ENCODE data around the gene RNF8. TPM values are rescaled to one million over a fixed set of nuclear protein-coding genes. Genes with fewer than 3 reads are reported as not detected.

Gene RNF8
- total RNA-seq, 1 experiment from 2014 or later = 35.9 TPM

DNA sequence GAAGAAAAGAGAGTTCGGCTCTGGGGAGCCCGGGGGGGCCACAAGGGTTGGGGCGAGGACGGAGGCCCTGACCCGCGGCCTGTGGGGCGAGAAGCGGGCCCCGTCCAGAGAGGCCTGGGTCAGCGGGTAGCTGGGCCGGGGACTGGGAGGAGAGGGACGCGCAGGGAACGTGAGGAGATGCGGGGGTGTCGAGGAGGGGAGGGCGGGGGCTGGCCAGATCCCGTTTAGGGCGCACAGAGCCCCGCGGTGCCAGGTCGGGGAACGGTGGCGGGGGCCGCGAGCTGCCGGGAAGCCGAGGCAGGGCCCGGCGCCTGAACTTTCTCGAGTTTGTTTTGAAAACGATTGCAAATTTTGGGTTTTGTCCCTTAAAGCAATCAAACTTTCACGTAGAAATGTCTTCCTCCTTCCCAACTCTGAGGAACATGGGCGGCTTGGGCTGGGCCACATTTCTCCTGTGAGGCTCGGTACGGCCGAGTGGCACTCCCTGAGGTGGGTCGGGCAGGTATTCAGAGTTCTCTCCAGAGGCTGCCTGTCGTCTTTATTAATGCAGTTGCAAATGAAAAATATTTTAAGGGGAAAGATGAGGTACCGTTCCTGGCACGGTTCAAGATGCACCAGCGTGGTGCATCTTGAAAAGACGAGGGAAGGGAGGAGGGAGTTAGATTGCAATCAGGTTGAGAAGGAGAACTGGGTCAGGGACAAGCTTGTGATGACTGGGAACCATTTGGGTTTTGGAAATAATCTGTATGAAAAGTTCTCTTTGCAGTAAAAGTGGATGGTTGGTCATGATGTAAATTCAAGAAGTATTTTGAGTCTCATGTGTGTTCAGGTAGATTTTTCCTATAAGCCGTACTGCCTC lies 972 bp downstream of the RNF8 start:
- CTCF ChIA-PET = interaction anchor here (0.6 to 3.5 kb wide), 4 partner anchors 23 to 179 kb away, joined by 3 to 11 read pairs (median 4); no protein-coding TSS in a partner anchor

DNA sequence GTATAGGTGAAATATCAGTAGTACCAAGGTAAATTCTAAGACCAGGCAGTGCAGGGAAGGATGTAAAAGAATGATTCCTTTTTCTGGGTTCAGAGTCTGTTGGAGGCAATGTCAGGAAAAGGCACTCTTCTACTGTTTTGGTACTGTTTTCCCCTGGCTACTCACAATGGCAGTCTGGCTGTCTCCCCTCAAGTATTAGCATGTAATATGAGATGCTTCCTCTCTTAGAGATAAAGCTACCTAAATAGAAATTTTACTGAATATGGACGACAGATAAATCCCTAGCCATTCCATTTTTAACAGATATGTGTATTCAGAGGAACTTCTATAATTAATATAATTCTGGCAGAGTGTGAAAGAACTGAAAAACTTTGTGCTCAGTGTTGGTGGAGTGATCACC lies 3.5 kb downstream of the RNF8 start:
- CTCF ChIA-PET = interaction anchor here (1.0 kb wide), 1 partner anchor 43 kb away, joined by 3 read pairs; no protein-coding TSS in a partner anchor

More for the DNA sequence above, 972 bp downstream of the RNF8 start:
- peak overlapping the region; percentile 80 for H3K4me3 Mint-ChIP-seq
- peaks cover 34% of the 10 kb centered on the region for H3K4me1 Mint-ChIP-seq
- POLR2A ChIA-PET = interaction anchor here (0.6 kb wide), 2 partner anchors 126 to 226 kb away, joined by 4 read pairs; no protein-coding TSS in a partner anchor
- no peaks in the 10 kb centered on the region for H3K9me3 Mint-ChIP-seq
- peak; percentile 15 for ATAC-seq
- no peak for TF ChIP-seq NFYB (CRISPR knock-in tag; conservative IDR thresholded peaks at IDR 0.05; ENCODE audit: low read depth)
- 0 out of 2 replicates have a peak, but pooled peaks have one; percentile 17 for TF ChIP-seq GABPB1 (CRISPR knock-in tag; IDR thresholded peaks at IDR 0.05)
- peaks cover 19% of the 10 kb centered on the region for H3K27me3 Mint-ChIP-seq (ENCODE audit: low read depth)
- peak overlapping the region; percentile 24; the same call in 1 of the 2 replicates for H3K27ac Mint-ChIP-seq
- H3K36me3 Mint-ChIP-seq = no peaks in the 10 kb centered on the region; the same call in 1 of the 2 replicates
- peak; percentile 30 for DNase-seq (ENCODE audit: low spot score)

DNA sequence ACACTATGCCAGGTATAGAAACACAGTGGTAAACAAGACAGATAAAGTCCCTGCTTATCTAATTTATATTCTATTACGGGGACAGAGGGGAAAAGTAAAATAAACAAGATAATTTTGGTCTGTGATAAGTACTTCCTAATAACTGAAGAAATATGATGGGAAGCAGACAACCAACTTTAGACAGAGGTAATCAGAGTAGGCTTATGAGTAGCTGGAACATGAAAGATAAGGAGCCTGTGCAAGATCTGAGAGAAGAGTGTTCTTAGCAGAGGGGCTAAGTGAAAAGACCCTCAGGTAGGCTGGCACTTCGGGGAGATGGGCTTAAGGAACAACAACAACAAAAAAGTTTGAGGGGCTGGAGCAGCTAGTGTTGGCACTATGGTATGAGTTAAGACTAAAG lies 4.1 kb downstream of the RNF8 start:
- peaks cover 4% of the 10 kb centered on the region for H3K36me3 Mint-ChIP-seq
- no peak overlapping the region for H3K4me3 Mint-ChIP-seq
- TF ChIP-seq TEAD1 (CRISPR knock-in tag; IDR thresholded peaks at IDR 0.05) (no peak), GRHL2 (CRISPR knock-in tag; IDR thresholded peaks at IDR 0.05; ENCODE audit: insufficient replicate concordance, severe bottlenecking) (no peak)
- TF ChIP-seq, protein P1, sequence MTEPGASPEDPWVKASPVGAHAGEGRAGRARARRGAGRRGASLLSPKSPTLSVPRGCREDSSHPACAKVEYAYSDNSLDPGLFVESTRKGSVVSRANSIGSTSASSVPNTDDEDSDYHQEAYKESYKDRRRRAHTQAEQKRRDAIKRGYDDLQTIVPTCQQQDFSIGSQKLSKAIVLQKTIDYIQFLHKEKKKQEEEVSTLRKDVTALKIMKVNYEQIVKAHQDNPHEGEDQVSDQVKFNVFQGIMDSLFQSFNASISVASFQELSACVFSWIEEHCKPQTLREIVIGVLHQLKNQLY (CRISPR knock-in tag; IDR thresholded peaks at IDR 0.05) = no peak
- CTCF ChIA-PET = interaction anchor here (1.0 kb wide), 1 partner anchor 43 kb away, joined by 3 read pairs; no protein-coding TSS in a partner anchor
- H3K9me3 Mint-ChIP-seq = no peaks in the 10 kb centered on the region
- POLR2A ChIA-PET = no interaction called here
- DNase-seq (ENCODE audit: low spot score) (no peak), ATAC-seq (no peak)
- H3K27ac Mint-ChIP-seq = peak overlapping the region; percentile 7; the same call in 1 of the 2 replicates
- peaks cover 34% of the 10 kb centered on the region for H3K4me1 Mint-ChIP-seq
- peaks cover 8% of the 10 kb centered on the region for H3K27me3 Mint-ChIP-seq (ENCODE audit: low read depth)

More for the DNA sequence above, 3.5 kb downstream of the RNF8 start:
- Mint-ChIP-seq H3K36me3 (peaks cover 4% of the 10 kb centered on the region), H3K4me3 (peak overlapping the region; percentile 3; the same call in 1 of the 2 replicates), H3K9me3 (no peaks in the 10 kb centered on the region), H3K27ac (peak overlapping the region; percentile 59), H3K27me3 (ENCODE audit: low read depth) (peaks cover 12% of the 10 kb centered on the region), H3K4me1 (peaks cover 34% of the 10 kb centered on the region)
- no peak for TF ChIP-seq MXD4 (CRISPR knock-in tag; IDR thresholded peaks at IDR 0.05; ENCODE audit: borderline replicate concordance)
- TF ChIP-seq USF1 (CRISPR knock-in tag; IDR thresholded peaks at IDR 0.05) = no peak
- no peak for TF ChIP-seq ELF4 (CRISPR knock-in tag; IDR thresholded peaks at IDR 0.05; ENCODE audit: low read depth)
- no peak for TF ChIP-seq CREB1 (CRISPR knock-in tag; IDR thresholded peaks at IDR 0.05)
- TF ChIP-seq, protein P2, sequence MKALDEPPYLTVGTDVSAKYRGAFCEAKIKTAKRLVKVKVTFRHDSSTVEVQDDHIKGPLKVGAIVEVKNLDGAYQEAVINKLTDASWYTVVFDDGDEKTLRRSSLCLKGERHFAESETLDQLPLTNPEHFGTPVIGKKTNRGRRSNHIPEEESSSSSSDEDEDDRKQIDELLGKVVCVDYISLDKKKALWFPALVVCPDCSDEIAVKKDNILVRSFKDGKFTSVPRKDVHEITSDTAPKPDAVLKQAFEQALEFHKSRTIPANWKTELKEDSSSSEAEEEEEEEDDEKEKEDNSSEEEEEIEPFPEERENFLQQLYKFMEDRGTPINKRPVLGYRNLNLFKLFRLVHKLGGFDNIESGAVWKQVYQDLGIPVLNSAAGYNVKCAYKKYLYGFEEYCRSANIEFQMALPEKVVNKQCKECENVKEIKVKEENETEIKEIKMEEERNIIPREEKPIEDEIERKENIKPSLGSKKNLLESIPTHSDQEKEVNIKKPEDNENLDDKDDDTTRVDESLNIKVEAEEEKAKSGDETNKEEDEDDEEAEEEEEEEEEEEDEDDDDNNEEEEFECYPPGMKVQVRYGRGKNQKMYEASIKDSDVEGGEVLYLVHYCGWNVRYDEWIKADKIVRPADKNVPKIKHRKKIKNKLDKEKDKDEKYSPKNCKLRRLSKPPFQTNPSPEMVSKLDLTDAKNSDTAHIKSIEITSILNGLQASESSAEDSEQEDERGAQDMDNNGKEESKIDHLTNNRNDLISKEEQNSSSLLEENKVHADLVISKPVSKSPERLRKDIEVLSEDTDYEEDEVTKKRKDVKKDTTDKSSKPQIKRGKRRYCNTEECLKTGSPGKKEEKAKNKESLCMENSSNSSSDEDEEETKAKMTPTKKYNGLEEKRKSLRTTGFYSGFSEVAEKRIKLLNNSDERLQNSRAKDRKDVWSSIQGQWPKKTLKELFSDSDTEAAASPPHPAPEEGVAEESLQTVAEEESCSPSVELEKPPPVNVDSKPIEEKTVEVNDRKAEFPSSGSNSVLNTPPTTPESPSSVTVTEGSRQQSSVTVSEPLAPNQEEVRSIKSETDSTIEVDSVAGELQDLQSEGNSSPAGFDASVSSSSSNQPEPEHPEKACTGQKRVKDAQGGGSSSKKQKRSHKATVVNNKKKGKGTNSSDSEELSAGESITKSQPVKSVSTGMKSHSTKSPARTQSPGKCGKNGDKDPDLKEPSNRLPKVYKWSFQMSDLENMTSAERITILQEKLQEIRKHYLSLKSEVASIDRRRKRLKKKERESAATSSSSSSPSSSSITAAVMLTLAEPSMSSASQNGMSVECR (CRISPR knock-in tag; IDR thresholded peaks at IDR 0.05; ENCODE audit: borderline replicate concordance) = no peak
- POLR2A ChIA-PET = no interaction called here
- DNase-seq (ENCODE audit: low spot score) (no peak), ATAC-seq (no peak)

DNA sequence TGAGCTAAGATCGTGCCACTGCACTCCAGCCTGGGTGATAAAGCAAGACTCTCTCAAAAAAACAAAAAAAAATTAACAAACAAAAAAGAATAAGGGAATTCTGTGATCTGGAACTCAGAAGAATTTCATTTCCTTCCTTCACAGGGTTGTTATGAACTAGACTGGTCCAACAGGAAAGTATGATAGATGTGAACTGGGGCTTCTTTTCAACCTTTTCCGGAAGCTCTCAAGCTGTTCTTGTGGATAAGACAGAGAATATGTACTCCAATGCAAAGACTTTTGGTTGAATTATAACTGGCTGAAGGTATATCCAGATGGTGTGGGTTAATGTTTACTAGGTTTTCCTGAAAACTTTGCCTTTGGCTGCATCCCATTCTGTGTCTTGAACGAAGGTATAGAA lies 5.3 kb downstream of the RNF8 start:
- H3K27ac Mint-ChIP-seq = no peak overlapping the region
- DNase-seq (ENCODE audit: low spot score) (no peak), ATAC-seq (no peak)
- TF ChIP-seq, protein P3, sequence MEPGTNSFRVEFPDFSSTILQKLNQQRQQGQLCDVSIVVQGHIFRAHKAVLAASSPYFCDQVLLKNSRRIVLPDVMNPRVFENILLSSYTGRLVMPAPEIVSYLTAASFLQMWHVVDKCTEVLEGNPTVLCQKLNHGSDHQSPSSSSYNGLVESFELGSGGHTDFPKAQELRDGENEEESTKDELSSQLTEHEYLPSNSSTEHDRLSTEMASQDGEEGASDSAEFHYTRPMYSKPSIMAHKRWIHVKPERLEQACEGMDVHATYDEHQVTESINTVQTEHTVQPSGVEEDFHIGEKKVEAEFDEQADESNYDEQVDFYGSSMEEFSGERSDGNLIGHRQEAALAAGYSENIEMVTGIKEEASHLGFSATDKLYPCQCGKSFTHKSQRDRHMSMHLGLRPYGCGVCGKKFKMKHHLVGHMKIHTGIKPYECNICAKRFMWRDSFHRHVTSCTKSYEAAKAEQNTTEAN (CRISPR knock-in tag; IDR thresholded peaks at IDR 0.05) = no peak
- H3K27me3 Mint-ChIP-seq (ENCODE audit: low read depth) = no peaks in the 10 kb centered on the region
- no peaks in the 10 kb centered on the region for H3K9me3 Mint-ChIP-seq
- peaks cover 30% of the 10 kb centered on the region for H3K4me1 Mint-ChIP-seq
- no peak overlapping the region for H3K4me3 Mint-ChIP-seq
- ChIA-PET CTCF (no interaction called here), POLR2A (no interaction called here)
- H3K36me3 Mint-ChIP-seq = peaks cover 7% of the 10 kb centered on the region; the same call in 1 of the 2 replicates

All from WTC11 (cell line).